Psoas muscle (tissue), 8 donors: ENCODE data around the gene DEDD. TPM values are rescaled to one million over a fixed set of nuclear protein-coding genes. Genes with fewer than 3 reads are reported as not detected.

Experiments used
- ATAC-seq, 4 donors: fragments of 200-7000 bp; cut with Tn5 transposase; one replicate each; pipeline ENCODE4 v1.9.1; 2020; ENCODE audit warnings: moderate library complexity in 3 of 4, mild to moderate bottlenecking in 2 of 4
- DNase-seq, 2 donors: peaks; one replicate each; pipeline ENCODE4 v3.0.0-alpha.2; 2020
- H3K27ac ChIP-seq: fragments of 200-600 bp; one replicate; pipeline ENCODE4 v1.8.0; 2022
- H3K27me3 ChIP-seq, 3 donors: fragments of 200-600 bp in 1 of 3; one replicate each; pipeline versions ENCODE4 v1.6.1 to v1.8.0; 2013 to 2022; ENCODE audit warnings: low read length in 2 of 3, mild to moderate bottlenecking in 2 of 3, moderate library complexity in 1 of 3; ENCODE audit not compliant: insufficient read depth in 3 of 3
- H3K36me3 ChIP-seq, 2 donors: fragments of 200-600 bp in 1 of 2; one replicate each; pipeline versions ENCODE4 v1.6.1 to v1.8.0; 2013 to 2022; ENCODE audit warnings: low read depth in 1 of 2, mild to moderate bottlenecking in 1 of 2, moderate library complexity in 1 of 2; ENCODE audit not compliant: insufficient read depth in 1 of 2
- H3K4me1 ChIP-seq: fragments of 200-600 bp; one replicate; pipeline ENCODE4 v1.8.0; 2022
- H3K4me3 ChIP-seq: fragments of 200-600 bp; one replicate; pipeline ENCODE4 v1.8.0; 2022; ENCODE audit warnings: mild to moderate bottlenecking
- H3K9me3 ChIP-seq: fragments of 200-600 bp; one replicate; pipeline ENCODE4 v1.8.0; 2022
- WGBS, 3 donors: extraction: QIAGEN DNeasy Blood & Tissue Kit; methylation state at CpG; one replicate each; pipeline versions ENCODE4 v1.1.6 to v1.1.7; 2013; 5-methylcytosine and 5-hydroxymethylcytosine counted together
- intact Hi-C, 2 donors: fragments of 100-400 bp; cut with DNase I; formaldehyde crosslinking; loops; one replicate each; pipeline versions ENCODE4 v1.11.0 to v1.14.2; 2022
- polyA plus RNA-seq, 3 donors: library from polyadenylated mRNA; stranded (reverse); fragments of 200-250 nt; gene quantifications; one replicate each; pipeline ENCODE4 v1.2.3, GENCODE V29; 2013
- total RNA-seq, 4 donors: library from RNA; stranded (reverse); fragmentation: NEBNext Ultra II Directional in 2 of 4; extraction: Animal tissue kit (Norgen Biotek cat#: 25700) in 2 of 4; gene quantifications; one replicate each; pipeline versions ENCODE4 v1.2.1 to v1.2.4, GENCODE V29; 2021 to 2023
- TF ChIP-seq, protein P1 (sequence below): fragments of 200-600 bp; IDR thresholded peaks from one replicate; pipeline ENCODE4 v1.8.0; 2022; ENCODE audit warnings: antibody characterized with exemption
- donor health status: healthy with polysubstance abuse.
- donor health status: DM: no; HTN: no; CAD: no; lungs with moderate emphysema.
- donor health status: Bipolar disorder and iron deficiency.
- donor health status: healthy.
- donor health status: DM: yes; HTN: yes; CAD: no.
- donor health status: DM: no; HTN: no; CAD: no.
- donor health status: DM: no; HTN: no; CAD: no.
- donor health status: DM: yes; HTN: yes; CAD: no.

Gene DEDD
- total and polyA plus RNA-seq, 7 donors = 30.4 to 70.8 (median 57.7) TPM

DNA sequence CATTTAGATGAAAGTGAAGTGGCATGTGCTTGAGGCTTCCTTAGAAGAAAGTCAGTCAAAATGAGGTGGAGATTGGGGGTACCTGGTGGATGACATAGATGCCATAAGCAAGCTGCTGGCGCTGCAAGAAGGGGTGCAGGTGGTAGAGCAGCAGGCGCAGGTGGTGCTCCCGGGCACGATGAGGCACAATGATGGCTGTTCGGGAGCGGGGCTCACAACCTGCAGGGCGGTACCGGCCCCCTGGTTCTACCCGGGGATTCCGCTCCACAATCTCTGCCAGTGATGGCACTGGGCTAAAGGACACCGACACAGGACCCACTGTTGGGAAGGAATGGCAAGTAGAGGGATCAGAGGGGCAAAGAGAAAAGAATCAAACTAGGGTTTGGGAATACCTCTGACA lies 42.4 kb upstream of the DEDD start:
- H3K9me3 ChIP-seq = no peaks in the 10 kb centered on the region
- H3K4me3 ChIP-seq = no peak overlapping the region
- peaks cover 24% of the 10 kb centered on the region for H3K4me1 ChIP-seq
- no peak for ATAC-seq
- intact Hi-C loops = no loop called here
- peak in 1 of 2 donors; percentile 36 for DNase-seq
- TF ChIP-seq, protein P1, sequence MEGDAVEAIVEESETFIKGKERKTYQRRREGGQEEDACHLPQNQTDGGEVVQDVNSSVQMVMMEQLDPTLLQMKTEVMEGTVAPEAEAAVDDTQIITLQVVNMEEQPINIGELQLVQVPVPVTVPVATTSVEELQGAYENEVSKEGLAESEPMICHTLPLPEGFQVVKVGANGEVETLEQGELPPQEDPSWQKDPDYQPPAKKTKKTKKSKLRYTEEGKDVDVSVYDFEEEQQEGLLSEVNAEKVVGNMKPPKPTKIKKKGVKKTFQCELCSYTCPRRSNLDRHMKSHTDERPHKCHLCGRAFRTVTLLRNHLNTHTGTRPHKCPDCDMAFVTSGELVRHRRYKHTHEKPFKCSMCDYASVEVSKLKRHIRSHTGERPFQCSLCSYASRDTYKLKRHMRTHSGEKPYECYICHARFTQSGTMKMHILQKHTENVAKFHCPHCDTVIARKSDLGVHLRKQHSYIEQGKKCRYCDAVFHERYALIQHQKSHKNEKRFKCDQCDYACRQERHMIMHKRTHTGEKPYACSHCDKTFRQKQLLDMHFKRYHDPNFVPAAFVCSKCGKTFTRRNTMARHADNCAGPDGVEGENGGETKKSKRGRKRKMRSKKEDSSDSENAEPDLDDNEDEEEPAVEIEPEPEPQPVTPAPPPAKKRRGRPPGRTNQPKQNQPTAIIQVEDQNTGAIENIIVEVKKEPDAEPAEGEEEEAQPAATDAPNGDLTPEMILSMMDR = no peak
- no peaks in the 10 kb centered on the region for H3K27me3 ChIP-seq
- H3K27ac ChIP-seq = no peak overlapping the region
- peaks cover 6 to 65% of the 10 kb centered on the region in 2 donors for H3K36me3 ChIP-seq
- 91 to 95% (median 94%) methylated on average over 11 of the region's 11 CpGs for WGBS, 3 donors

DNA sequence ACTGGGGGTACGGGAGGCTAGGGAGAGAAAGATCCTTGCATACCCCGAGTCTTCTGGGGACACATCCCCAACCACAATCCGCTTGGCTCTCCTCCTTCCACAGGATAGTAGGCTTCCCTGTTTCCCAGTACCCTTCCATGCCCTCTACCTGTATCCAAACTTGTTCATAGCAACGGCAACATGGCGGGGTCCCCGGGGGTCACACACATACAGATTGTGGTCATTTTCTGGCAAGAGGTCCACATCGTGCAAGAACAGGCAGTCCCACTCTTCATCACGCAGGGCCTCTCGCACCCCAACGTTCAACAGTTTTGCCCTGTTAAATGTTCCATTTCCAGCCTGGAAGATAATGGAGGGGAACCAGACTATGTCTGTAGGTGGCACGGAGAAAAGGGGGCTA lies 41.2 kb upstream of the DEDD start:
- DNase-seq = peak in 1 of 2 donors; percentile 45
- 91 to 93% (median 91%) methylated on average over 11 of the region's 11 CpGs for WGBS, 3 donors
- Histone ChIP-seq H3K27me3 (no peaks in the 10 kb centered on the region), H3K9me3 (no peaks in the 10 kb centered on the region), H3K36me3 (peaks cover 6 to 77% of the 10 kb centered on the region in 2 donors), H3K4me1 (peaks cover 24% of the 10 kb centered on the region), H3K27ac (peak overlapping the region; percentile 2), H3K4me3 (no peak overlapping the region)
- TF ChIP-seq, protein P1 = no peak
- intact Hi-C loops = no loop called here
- no peak for ATAC-seq

DNA sequence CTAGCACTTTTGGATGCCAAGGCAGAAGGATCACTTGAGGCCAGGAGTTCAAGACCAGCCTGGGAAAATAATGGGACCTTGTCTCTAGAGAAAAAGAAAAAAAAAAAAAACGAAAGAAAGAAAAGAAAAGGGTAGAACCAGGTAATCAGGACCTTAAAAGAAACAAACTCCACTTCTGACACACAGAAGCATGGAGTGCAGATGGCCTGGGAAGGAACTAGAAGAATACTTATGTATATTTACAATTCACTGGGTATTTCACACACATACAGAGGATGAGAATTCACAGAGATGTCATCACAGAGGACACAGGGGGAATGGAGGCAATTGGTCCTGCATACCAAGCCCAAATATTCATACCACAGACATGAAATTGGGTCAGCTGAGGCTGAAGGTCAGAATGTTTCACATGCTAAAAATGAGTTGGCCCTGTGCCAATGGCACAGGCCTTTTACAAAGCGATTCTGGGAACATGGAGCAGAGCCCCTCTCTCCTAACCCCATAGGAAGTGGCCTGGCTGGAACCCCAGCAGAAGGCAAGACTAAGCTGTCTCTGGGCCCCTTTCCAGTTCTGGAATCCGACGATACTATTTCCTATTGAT lies 40.4 kb upstream of the DEDD start:
- ATAC-seq (peak in 1 of 4 donors; percentile 19), DNase-seq (peak; percentile 68 to 72)
- peaks cover 6 to 85% of the 10 kb centered on the region in 2 donors for H3K36me3 ChIP-seq
- peak overlapping the region; percentile 2 for H3K27ac ChIP-seq
- intact Hi-C loops = no loop called here
- TF ChIP-seq, protein P1 = no peak
- no peaks in the 10 kb centered on the region for H3K27me3 ChIP-seq
- peaks cover 24% of the 10 kb centered on the region for H3K4me1 ChIP-seq
- H3K4me3 ChIP-seq = no peak overlapping the region
- 12 to 25% (median 14%) methylated on average over 4 of the region's 4 CpGs for WGBS, 3 donors
- H3K9me3 ChIP-seq = no peaks in the 10 kb centered on the region

DNA sequence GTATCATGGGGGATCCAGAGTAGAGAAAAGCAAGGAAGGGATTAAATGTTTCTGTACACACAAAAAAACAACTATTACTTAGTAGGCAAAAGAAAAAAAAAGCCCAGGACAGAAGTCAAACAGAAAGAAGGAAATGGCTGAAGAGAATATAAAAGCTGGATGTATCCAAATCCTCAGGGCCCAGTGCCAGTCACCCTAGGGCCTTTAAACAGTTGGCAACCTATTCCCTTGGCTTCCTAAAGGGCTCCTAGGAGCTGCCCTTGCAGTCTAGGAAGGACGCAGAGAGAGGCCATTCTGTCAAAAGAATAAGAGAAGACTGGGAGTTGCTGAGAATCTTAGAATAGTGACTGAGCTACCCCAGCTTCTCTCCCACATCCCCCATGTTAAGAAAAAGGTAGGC lies 39.9 kb upstream of the DEDD start:
- Histone ChIP-seq H3K27me3 (no peaks in the 10 kb centered on the region), H3K9me3 (no peaks in the 10 kb centered on the region), H3K27ac (peak overlapping the region; percentile 2), H3K4me3 (no peak overlapping the region), H3K36me3 (peaks cover 6 to 89% of the 10 kb centered on the region in 2 donors), H3K4me1 (peaks cover 29% of the 10 kb centered on the region)
- WGBS, 3 donors = 63 to 78% (median 67%) methylated on average over 1 of the region's 1 CpG
- TF ChIP-seq, protein P1 = no peak
- ATAC-seq = no peak
- intact Hi-C loops = no loop called here
- peak in 1 of 2 donors; percentile 8 for DNase-seq

DNA sequence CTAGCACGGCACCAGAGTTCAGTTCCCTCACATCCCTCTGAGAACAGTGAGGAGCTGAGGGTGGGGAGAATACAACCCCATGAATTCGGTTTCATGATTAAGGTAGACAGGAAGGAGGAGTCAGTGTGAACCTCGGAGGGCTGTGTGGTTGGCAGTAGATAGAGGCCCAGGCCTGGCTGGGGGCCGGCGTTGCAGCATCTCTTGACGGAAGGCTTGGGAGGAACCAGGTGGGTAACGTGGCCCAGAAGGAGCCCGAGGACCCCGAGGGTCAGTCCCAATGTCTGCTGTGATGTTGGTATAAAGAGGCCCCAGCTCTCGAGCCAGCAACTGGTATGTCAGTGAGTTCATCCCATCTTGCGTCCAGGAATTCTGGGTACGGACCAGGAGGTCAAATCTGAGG lies 39.2 kb upstream of the DEDD start:
- peaks cover 6 to 89% of the 10 kb centered on the region in 2 donors for H3K36me3 ChIP-seq
- H3K4me1 ChIP-seq = peaks cover 34% of the 10 kb centered on the region
- H3K9me3 ChIP-seq = no peaks in the 10 kb centered on the region
- no peak overlapping the region for H3K4me3 ChIP-seq
- DNase-seq (peak in 1 of 2 donors; percentile 34), ATAC-seq (no peak)
- intact Hi-C loops = no loop called here
- H3K27ac ChIP-seq = no peak overlapping the region
- H3K27me3 ChIP-seq = no peaks in the 10 kb centered on the region
- TF ChIP-seq, protein P1 = no peak
- WGBS, 3 donors = 81 to 86% (median 86%) methylated on average over 12 of the region's 12 CpGs
